Glomerular endothelial cell (primary cell): ENCODE measurements around the gene TCF7L2. TPM values are rescaled to one million over a fixed set of nuclear protein-coding genes. Genes with fewer than 3 reads are reported as not detected.

Source experiments
- DNase-seq: peaks from one replicate; pipeline ENCODE4 v3.0.0-alpha.2; 2011; ENCODE audit warnings: low read depth, low spot score; ENCODE audit errors: extremely low read depth
- total RNA-seq: library from RNA; depleted of rRNA; stranded (reverse); fragments of >200 nt; gene quantifications from 2 replicates; pipeline ENCODE4 v1.2.3, GENCODE V29; 2015

The TCF7L2 gene
- total RNA-seq, 1 donor from 2014 or later = 15.5 TPM

DNA sequence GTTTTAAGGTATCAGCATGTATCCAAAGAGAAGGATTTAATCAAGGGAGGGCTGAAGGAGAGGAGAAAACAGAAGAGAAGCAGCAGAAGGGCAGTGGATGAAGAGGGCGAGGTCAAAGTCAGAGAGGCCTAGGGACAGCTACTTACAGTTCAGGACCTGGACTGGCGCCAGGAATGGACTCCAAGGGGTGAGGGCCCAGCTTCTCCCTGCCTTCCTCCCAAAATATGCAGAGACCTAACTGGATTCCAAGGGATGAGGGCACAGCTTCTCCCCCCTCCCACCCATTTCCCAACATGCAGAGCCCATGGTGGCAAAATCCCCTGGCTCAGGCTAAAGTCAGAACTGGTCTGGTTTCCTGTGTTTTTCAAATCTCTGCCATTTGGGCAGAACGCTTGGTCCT lies 3.4 kb upstream of the TCF7L2 start:
- no peak for DNase-seq

DNA sequence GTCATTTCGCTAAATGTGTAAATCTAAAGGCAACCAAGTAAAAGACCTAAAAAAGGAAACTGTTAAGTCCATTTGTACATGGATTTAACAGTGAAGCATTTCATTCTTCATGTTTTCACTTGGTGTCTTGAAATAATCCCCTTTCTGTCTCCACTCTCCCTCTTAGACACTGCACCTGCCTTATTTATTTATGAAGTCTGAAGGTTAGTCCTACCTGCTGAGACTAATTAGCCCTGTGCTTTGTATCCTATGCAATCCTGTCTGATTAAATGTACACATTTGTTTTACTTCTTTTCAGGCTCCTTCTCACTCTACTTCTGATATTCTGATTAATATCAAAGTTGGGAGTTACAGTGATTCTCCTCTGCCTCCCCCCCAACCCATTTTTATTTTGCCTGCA lies 1.9 kb upstream of the TCF7L2 start:
- no peak for DNase-seq

DNA sequence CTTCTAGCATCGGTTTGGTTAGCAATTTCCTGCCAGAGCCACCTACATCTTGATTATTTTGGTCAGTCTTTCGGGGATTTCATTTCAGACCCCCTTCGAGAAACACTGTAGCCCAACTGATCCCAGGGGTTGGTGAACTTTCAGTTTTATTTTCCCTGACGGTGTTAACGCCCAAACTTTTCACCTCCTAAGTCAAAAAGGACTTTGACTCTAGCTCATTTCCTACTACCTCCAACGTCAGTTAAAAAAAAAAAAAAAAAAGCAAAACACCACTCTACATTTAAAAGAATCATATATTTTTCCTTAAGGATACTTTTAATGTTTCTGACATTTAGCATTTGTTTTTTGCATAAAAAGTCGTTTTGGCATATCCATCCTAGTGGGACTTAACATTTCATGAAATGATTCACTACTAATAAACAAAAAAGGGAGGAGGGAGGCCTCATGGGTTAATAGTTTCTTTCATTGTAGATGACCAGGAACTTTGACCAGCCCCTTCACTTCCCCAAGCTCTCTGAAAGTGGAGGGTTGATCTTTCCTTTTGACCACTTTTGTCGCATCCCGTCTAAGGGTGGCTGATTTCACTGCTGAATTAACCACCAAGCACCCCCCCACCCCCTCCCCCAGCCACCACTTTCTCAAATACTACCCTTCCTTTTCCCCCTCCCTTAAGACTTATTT lies 764 bp upstream of the TCF7L2 start:
- no peak for DNase-seq

DNA sequence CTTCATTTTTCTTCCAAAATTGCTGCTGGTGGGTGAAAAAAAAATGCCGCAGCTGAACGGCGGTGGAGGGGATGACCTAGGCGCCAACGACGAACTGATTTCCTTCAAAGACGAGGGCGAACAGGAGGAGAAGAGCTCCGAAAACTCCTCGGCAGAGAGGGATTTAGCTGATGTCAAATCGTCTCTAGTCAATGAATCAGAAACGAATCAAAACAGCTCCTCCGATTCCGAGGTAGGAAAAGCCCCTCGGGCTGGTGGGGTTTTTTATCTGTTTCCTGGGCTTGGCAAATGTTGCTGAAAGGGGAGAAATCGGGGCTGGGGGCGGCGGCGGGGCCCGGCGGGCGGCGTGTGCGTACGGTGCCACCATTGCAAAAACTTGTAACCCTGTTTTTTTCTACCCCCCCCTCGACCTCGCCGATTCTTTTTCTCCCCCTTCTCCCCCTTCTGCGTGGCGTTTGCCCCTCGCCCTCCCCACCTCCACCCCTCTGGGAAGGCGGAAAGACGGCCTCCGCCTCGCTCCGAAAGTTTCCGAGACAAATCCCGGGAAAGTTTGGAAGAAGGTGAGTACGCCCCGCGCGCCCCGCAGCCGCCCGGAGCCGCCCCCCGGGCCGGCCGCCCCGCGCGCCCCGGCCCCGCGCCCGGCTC lies 789 bp downstream of the TCF7L2 start:
- no peak for DNase-seq

DNA sequence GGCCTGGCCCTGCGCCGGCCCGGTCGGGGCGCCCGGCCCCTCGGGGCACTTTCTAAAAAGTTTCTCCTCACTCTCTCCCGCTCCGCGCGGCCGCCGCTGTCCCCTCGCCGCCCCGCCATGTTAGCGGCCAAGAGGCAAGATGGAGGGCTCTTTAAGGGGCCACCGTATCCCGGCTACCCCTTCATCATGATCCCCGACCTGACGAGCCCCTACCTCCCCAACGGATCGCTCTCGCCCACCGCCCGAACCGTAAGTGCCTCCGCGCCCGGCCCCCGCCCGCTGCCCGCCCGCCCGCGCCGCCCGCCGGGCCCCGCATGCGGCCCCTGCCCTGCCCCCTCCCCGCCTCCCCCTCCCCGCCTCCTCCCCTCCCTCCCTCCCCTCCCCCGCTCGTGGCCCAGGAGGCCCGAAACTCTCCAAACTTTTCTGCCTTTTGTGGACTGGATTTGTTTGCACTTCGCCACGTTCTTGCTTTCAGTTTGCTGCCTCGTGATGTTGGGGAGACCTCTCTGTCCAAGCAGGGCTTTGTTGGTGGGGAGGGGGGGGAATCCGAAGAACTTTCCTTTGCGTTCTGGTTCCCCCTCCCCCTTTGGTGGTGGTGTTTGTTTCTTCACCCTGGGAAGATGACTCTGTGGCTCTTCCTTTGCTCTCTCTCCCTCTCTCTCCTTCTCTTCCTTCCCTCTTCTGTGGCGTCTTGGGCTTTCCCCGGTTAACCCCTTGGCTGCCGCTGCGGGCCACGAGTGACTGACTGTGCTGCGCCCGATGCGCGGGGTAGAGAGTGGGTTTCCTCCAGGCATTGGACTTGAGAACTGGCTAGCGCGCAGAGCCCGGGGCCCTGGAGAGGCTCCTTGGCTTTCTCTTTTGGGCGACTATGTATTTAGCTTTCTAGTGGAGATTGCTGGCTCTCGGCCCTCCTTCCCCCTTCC lies 1.6 kb downstream of the TCF7L2 start:
- no peak for DNase-seq

DNA sequence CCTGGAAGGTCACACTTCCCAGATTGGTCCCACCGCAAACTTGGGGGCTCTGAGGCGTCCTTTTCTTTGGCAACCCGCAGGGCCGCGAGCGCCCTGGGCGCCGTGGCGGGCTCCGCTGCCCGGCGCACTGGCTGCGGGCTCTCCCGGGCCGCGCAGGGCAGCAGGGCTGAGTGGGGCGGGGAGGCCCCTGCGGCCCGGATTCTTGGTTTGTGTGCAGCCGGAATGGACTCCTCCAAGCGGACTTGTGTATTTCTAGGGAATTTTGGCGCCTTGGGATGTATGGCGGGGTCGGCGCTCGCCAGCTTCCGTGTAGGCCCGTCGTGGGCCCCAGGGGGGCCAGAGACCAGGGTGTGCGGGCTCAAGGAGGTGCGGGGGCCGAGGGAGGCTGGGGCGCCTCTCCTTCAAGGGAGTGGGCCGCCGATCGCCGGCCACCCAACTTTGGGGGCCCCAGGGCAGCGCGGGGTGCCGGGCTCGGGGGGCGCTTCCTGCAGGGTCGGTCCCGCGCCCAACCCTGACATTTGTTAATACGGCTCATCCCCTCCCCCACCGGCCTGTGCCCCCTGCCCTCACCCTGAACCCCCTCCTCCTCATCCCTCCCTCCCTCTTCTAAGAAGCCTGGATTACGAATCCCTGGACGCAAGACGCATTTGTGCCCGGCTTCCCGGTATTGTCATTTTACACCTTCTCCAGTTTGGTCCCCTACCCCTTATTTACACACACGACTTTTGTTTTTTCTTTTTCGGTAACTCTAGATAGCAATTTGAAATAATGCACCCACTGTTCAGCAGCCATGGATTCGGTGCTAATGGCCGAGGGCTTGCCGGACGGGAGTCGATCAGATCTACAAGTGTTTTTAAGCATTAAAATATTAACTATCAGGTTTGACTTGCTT lies 2.5 kb downstream of the TCF7L2 start:
- no peak for DNase-seq

DNA sequence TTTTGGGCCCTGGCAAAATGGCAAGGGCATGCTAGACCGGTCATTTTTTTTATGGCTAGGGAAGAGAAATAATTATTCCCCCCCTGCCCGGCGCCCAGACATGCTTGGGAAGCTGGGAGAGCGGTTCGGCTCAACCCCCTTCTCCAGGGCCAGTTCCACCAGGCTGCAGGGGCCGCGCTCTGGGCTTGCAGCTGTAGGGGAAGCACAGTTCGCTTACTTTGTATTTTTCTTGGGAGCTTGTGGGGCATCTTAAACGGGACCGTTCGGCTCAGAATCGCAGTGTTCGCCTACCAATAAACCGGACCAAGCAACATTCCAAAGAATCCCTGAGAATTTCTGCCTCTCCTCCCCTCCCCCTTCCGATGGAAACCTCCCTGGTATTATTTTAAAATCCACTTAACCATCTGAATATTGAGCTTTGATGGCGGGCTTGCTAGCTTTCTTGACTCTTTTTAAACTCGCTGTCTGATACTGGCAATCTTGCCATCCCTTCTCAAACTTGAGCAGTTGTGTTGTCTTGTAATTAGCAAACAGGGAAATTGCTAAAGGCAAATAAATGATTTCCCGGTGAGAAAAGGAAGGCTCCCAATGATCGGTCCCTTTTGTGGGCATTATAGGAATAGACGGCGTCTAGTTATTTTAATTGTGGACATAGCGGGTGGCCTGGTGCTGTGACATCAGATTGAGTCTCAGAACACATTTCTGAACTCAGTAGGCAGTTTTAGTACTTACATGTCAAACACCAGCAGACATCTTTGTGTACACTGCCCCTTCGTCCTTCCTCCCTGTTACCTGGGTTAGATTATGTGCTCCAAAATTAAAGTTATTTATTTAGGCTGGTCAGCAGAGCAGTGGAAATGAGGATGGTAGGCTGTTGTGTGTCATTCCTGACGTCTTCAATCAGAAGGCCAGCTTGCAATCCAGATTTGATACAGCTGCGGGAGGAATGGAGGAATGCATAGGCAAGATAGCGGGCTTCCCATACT lies 3.4 kb downstream of the TCF7L2 start:
- no peak for DNase-seq

DNA sequence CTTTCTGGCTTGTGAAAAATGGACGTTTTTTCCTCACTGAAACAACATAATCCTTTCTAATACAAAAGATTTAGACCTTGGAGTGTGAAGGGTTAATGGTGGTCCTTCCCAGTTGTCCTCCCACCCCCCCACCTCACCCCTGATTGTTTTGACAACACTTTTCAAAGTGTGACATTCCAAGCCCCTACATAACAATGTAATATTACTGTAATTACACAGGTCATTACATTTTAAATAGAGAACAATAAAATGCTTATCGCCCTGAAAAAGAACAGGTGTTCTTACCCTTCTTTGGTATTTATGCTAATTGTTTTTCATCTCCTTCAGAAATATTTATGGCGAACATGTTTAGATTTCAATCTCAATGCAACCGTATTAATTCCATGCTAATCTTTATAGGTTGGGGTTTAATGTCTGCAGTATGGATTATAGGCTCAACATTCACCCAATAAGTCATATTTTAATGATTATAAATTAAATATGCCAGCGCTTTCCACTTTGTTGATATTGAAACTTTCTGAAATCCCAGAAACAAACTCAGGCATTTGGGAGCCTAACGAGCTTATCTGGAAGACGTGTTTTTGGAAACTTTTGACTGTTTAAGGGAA lies 5.0 kb downstream of the TCF7L2 start:
- DNase-seq = no peak

DNA sequence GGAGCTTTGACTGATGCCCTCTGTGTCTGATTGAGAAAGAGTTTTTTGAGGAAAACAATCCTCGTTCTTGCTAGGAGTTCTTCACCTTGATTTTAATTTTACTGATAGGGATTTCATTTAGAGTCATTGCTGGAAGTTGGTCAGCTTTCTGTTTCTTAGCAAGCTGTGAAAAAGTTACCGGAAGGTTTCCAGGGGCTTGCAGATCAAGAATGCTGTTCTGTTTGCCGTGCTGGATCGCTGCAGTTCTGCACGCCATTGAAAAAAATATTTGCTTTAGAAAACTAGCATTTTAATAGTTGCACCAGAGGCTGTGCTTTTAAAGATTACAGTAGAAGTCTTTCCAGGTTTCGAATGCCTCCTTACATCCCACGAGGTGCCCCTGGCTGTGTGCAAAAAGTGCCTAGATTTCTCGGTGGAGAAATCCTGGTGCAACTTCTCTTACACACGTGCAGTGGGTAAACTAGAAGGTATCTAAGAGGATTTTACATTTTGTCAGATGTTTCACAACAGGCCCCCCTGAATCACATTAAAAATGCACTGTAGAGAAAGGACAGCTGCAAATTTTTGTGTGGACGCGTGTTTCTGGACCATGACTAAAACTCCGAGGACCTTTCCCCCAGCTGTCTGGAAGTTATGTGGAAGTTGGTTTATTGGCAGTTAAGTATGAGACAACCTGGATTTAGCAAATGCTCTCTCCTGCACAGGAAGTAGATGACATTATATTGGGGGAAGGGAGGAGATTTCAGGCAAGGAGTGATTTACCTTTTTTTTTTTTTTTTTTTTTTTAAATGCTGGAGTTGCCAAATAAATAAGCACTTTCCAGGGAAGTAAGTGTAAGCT lies 5.8 kb downstream of the TCF7L2 start:
- DNase-seq = no peak

DNA sequence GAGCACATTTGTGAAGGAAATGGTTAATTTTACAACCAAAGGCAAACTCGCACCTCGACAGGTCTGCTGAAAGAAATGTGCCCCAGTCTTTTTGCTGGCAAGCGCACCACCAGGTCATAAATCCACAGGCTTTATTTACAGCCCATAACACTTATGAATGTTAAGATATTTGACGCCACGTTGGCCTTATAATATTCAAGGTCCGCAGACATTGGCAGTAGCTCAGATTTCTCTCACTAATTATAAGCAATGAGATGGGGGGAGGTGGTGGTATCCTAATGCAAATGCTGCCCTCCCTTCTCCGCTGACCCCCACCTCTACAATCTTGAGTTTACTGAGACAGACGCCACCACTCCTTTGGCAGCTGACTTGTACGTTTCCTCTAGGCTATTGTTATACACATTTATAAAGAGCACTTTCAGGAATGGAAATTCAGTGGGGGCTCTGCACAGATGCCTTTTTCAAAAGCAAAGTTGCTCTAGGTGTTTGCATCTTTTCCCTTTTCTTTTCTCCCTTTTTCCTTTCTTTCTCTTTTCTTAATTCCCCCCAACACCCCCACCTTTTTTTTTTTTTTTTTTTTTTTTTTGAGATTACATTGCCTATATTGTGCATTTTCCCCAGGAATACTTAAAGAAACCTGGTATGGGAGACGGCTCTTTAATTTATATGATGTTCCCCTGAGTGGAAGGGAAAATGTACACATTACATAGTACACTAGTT lies 6.7 kb downstream of the TCF7L2 start:
- no peak for DNase-seq

DNA sequence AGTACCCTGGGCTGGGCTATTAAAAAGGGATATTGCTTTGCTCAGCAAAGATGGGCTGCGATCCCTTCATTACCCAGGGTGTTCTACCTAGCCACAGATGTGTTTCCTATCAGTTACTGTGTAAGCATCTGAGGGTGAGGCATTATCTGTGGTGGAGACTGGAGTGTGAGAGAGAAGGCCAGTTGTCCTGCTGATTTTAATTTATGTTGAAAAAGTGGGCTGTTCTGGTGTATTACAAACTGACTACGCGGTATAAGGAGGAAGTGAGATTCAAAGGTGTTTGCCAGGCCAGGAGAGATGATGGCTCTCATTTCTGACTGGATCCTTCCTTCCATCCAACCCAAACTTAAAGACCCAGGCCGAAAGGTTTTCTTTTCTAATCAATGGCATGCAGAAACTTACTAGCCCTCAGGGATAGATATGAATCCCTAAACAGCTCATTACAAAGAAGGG lies 7.6 kb downstream of the TCF7L2 start:
- no peak for DNase-seq

DNA sequence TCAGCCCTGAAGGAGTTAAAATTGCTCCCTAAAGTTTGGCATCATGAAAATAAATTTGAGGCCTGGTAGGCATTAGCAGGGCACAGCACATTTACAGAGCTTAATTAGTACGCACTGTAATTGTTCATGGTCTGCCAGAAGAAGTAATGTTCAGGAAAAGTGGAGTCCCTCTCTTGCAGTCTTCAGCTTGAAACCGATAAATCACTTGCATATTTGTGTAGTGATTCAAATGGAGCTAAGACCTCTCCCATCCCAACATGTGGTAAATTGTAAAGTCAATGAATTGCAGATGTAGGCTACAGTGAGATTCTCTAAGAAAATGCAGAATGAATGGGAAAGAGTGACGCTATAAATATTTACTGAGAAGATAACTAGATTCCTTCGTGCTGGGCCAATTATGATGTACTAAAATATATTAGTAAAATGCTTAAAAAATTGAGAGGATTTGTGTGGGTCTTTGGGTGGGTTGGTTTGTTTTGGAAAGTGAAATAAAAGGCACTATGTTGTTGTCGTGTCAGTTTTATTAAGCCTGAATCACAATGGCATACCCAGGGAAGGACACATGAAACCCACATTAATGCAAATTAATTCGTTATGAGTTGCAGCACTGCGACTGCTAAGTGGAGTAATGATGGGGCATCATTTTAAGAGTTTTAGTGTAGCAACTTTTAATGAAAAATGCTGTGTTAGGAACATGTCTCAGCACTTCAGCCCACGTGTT lies 8.4 kb downstream of the TCF7L2 start:
- no peak for DNase-seq

DNA sequence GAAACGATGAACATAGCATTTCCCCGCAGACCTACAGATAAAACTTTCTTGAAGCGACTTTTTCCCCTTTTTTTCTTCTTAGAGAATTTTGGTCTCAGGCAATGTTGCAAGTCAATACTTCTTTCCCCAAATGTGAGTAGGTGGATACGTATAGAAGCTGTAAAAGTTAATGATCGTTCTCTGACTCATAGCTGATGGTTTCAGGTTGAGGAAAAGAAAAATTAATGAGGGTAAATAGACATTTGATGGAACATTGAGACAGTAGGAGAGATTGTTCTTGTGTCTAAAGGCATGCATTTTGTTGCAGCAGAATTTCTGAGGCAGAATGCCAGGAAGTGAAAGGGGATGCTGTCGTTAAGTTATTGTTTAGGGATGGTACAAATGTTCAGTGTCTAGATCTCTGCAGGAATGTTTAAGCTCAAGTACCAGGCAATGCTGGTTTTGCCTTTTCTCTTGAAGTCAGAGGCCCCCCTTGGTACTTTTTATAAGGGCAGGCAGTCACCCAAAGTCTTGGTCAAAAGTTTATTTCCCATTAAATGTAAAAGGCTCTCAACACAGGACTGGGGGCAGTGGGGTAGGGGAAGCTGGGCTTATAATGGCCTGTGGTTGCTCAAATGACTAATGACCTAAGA lies 9.3 kb downstream of the TCF7L2 start:
- no peak for DNase-seq

DNA sequence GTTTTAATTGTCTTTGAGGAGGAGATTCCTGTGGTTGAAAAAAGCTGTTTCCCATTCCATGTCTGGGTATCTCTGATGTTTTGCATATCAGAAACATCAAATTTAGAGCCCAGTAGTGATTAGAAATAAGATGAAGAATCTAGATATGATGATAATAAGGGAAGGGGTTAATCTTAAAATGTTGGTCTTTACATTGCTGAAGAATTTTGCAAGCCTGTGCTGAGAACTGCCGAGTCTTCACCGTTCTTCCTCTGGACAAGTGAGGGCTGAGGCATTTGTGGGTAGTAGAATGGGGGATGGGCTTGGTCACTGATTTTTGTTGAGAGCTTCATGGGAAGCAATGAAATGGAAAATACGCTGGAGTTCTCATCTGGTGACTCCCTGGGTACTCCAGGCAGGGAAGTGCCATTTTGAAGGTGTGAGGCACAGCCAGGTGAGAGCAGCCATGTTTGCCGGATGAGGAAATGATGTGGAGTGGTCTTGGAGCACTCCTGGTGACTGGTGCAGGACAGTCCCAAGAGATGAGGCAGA lies 10.2 kb downstream of the TCF7L2 start:
- no peak for DNase-seq

DNA sequence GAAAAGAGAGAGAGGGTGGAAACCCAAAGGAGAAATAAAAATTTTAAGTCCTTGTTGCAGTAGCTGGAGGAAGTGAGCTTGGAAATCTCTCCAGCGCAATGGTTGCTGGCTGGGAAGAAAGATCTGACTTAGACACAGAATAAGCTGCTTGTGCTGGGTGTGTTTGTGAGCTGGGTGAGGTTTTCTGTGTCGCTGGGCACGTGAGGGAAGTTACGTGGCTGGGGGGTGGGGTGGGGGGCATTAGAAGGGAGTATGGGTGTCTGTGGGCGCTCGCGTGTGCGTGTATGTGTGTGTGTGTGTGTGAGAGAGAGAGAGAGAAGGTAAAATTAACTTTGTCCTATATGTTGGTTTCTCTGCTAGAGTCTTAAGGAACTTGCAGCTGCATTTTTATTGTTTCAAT lies 11.6 kb downstream of the TCF7L2 start:
- DNase-seq = no peak

DNA sequence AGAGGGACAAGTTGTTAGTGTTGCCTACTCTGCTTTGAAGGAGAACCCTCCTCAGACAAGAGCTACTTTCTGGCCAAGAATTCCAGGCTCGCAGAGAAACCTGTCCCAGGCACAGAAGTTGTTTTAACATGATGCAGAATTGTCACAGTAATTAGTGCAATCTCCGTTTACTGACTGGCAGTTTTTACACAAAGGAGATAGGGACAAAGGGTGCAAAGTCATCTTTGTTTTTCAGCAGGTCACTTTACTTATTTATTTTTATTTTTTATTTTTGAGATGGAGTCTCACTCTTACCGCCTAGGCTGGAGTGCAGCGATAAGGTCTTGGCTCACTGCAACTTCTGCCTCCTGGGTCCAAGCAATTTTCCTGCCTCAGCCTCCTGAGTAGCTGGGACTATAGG lies 12.3 kb downstream of the TCF7L2 start:
- DNase-seq = no peak
